ENCODE results near the gene RASD2.

Gene RASD2

GRCh38 chr22:35518811-35519210 is 21.8 kb upstream of the RASD2 start:
- no peak for DNase-seq (ENCODE audit: low read depth in 1 of 2, low spot score in 1 of 2)

- no peak for DNase-seq (ENCODE audit: low read depth in 1 of 2, low spot score in 1 of 2)
These were observed 21.2 kb upstream of the RASD2 start for GRCh38 chr22:35519306-35520000.

GRCh38 chr22:35521358-35522224 is 19.0 kb upstream of the RASD2 start:
- DNase-seq (ENCODE audit: low read depth in 1 of 2, low spot score in 1 of 2): no peak

- no peak for DNase-seq (ENCODE audit: low read depth in 1 of 2, low spot score in 1 of 2)
These were observed 18.1 kb upstream of the RASD2 start for GRCh38 chr22:35522225-35523149.

- DNase-seq (ENCODE audit: low read depth in 1 of 2, low spot score in 1 of 2): no peak
These were observed 17.3 kb upstream of the RASD2 start for GRCh38 chr22:35523167-35523947.

GRCh38 chr22:35524966-35525686 is 15.5 kb upstream of the RASD2 start:
- DNase-seq (ENCODE audit: low read depth in 1 of 2, low spot score in 1 of 2): no peak

- DNase-seq (ENCODE audit: low read depth in 1 of 2, low spot score in 1 of 2): no peak
These were observed 14.8 kb upstream of the RASD2 start for GRCh38 chr22:35525687-35526332.

- no peak for DNase-seq (ENCODE audit: low read depth in 1 of 2, low spot score in 1 of 2)
These were observed 14.2 kb upstream of the RASD2 start for GRCh38 chr22:35526333-35526979.

- no peak for DNase-seq (ENCODE audit: low read depth in 1 of 2, low spot score in 1 of 2)
These were observed 11.7 kb upstream of the RASD2 start for GRCh38 chr22:35528927-35529326.

- DNase-seq (ENCODE audit: low read depth in 1 of 2, low spot score in 1 of 2): no peak
These were observed 9.9 kb upstream of the RASD2 start for GRCh38 chr22:35530700-35531099.

GRCh38 chr22:35531202-35531601 is 9.4 kb upstream of the RASD2 start:
- DNase-seq (ENCODE audit: low read depth in 1 of 2, low spot score in 1 of 2): no peak

GRCh38 chr22:35531676-35532075 is 9.0 kb upstream of the RASD2 start:
- DNase-seq (ENCODE audit: low read depth in 1 of 2, low spot score in 1 of 2): no peak

- DNase-seq (ENCODE audit: low read depth in 1 of 2, low spot score in 1 of 2): no peak
These were observed 7.1 kb upstream of the RASD2 start for GRCh38 chr22:35533365-35534029.

GRCh38 chr22:35534091-35534490 is 6.5 kb upstream of the RASD2 start:
- DNase-seq (ENCODE audit: low read depth in 1 of 2, low spot score in 1 of 2): no peak

- no peak for DNase-seq (ENCODE audit: low read depth in 1 of 2, low spot score in 1 of 2)
These were observed 3.4 kb upstream of the RASD2 start for GRCh38 chr22:35537232-35537631.

GRCh38 chr22:35538801-35539321 is 1.8 kb upstream of the RASD2 start:
- no peak for DNase-seq (ENCODE audit: low read depth in 1 of 2, low spot score in 1 of 2)

GRCh38 chr22:35539487-35539886 is 1.1 kb upstream of the RASD2 start:
- DNase-seq (ENCODE audit: low read depth in 1 of 2, low spot score in 1 of 2): no peak

- peak in 1 of 2 donors; percentile 48 for DNase-seq (ENCODE audit: low read depth in 1 of 2, low spot score in 1 of 2)
These were observed 579 bp upstream of the RASD2 start for GRCh38 chr22:35539910-35540594.

Data from activated T-helper 1 cell treated with anti-CD3 and anti-CD28 coated beads, Interleukin-2, amount 50 U/mL, for 16 hours (primary cell).